Measurements from ENCODE around the gene LYZL1.
A peak's percentile ranks its signal among the peaks of the same experiment; 100 is the strongest.
"Not testable (repeated sequence)": the region's sequence is repeated elsewhere in the genome, so short reads cannot be mapped to it uniquely, and the experiment has no call there.

Gene LYZL1

DNA sequence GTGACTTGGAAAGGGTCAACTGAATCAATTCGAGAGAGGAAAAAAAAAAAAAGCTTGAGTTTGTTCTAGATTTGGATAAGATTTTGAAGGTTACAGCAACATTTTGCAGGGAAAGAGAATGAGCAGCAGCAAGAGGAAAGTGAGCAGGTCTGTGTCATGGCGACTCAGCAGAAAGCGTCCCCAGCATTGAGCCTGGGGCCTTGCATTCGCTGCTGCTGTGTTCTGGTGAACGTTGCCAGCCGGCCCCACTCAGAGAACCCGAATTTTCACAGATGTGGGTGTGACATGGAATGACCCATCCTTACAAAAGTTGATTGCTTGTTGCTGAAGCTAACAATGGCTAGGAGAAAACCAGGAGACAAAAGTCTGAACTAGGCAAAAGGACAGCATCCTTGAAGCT lies 21.6 kb downstream of the LYZL1 start:
- DNase-seq, result peak; percentile 67

DNA sequence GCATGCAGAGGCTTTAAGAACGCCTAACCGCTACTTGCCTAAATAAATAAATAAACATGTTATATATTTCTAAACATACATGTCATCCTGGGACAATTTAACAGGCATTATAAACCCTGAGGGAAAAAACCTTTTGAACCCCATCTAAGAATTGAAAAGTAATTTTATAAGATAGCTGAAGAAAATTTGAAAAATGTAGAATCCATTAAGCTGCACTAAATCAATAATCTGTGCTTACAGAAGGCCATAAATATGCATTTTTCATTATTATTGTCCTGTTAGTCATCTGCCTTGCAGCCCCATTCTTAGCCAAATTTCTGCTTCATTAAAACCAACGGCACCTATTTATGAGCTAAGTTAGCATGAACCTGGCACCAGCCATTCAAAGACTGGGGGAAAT lies 24.2 kb downstream of the LYZL1 start:
- no peak for DNase-seq

DNA sequence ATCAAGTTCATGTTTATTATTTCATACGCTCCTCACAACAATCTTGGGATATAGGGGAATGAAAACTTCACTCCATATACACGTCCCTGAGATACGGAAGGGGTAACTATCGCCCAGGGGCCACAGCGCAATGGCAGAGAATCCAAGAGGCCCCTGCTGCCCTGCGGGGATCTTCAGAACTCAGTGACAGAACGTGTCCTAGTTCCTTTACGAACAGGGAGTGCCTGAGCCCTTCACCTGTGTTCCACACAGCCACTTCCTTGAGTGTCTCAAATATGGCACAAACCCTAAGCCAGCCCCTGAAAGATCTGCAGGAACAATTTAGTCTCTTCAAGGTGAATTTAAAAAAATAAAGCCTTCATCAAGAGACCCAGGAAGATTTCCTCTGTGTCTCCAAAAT lies 25.9 kb downstream of the LYZL1 start:
- DNase-seq, result no peak

DNA sequence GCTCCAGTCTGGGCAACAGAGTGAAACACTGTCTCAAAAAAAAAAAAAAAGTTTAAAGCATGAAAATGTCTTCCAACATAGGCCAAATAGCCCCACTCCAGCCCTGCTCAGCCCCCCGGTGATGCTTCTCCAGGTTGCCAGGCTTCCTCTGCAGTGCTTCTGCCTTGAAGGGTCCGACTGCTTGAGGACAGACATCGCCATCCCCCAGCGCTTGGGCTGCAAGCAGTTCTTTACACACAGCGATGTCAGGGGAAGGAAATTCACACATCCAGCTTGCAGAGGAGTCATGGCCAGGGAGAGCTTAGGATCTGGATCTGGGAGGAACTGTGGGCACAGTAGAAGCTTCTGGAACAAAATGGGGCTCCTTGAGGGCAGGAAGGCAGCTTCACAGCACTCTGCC lies 26.9 kb downstream of the LYZL1 start:
- DNase-seq, result no peak

DNA sequence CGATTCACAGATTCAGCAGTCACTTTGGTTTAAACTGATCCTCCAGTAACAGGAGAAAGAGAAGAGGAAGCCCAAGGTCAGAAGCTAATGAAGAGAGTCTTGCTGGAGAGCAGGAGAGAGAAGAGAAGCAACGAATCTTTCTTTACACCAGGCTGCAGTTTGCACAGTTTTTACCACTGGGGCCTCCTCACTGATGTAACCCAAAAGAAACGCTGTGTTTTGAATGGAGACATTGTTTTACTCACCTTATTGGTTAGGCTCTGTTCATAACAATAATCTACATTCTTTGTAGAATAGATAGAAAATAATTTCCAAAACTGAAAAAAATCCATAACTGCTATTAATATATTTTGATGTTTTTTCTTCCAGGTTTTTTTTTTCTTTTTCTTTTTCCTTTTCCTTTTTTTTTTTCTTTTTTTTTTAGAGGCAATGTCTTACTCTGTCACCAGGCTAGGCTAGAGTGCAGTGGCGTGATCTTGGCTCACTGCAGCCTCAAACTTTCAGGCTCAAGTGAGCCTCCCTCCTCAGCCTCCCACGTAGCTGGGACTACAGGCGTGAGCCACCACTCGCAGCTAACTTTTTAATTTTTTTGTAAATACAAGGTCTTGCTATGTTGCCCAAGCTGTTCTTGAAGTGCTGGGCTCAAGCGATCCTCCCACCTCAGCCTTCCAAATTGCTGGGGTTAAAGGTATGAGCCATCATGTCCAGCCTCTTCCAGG lies 27.6 kb downstream of the LYZL1 start:
- no peak for DNase-seq

DNA sequence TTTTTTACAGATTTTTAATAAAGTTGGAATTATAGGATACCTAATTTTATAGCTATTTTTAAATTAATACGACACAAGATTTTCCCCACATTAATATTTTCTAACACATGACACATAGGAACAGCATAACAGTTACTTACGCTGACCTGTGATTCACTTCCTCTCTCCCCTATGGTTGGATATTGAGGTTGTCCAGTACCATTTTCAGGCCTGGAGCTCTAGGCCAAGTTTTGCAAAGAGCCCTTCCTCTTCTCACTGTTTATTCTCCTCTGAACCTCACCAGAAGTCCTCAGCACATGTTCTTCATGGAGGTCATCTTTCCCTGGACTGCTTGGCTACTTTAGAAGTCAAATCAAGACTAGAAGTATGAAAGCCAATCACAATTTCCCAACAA lies 28.2 kb downstream of the LYZL1 start:
- DNase-seq, result no peak

DNA sequence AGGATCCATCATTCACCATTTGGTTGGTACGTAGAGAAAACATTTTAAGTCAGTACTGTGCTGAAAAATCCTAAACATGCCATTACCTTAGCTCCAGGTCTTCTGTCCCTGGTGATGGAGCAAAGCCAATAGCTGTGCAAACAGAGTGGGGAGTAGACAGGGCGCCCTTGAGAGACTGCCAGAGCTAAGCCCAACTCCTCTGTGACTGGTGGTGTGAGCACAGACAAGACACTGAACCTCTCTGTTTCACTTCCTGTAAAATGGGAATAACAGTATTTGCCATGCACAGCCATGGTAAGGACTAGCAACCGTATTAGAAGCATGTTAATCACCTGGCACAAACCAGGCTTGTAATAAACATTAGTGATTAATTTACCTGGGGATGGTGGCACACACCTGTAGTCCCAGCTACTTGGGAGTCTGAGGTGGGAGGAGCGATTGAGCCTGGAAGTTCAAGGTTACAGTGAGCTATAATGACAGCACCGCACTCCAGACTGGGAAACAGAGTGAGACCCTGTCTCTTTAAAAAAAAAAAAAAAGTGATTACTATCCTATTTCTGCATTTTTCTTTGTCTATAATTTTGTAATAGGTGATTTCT lies 28.7 kb downstream of the LYZL1 start:
- no peak for DNase-seq

DNA sequence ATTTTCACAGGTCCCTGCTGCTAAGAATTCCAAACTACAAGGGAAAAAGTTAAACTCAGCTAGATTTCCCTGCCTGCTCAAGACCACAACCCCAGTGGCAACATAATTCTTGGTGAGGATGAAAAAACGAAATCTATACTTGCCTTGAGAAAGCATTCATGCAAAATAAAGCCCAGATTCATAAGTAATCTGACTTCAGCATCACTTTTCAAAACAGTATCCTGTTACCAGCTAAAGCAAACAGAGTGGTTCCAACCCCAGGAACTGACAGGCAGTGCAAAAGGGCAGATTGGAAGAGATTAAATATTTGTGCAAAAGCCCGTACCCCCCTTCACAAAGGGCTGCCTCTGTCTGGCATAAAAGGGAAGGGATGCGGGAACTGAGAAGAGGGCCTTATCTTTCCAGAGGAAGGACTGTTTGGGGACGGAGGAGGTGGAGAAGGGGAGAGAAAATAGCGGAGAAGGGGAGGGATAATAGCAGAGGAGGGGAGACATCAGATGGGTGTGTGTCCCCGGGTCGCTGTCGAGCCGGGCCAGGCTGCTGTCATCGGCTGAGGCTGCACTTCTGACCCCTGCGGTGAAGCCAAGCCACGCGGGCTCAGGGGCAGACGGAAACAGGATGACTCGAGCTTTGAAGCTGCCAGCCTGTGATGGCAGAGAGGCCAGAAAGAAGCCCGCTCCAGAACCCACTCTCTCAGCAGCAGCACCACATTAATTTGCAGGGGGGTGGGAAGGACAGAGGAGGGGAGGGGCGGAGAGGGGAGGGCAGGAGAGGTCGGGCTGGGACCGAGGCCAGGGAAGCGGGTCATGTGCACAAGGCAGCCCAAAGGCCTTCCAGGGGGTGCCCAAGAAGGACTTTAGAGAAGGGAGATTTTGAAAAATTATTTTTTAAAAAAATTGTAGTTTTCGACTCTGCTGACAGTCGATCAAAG lies 29.5 kb downstream of the LYZL1 start:
- DNase-seq, result peak; percentile 86

DNA sequence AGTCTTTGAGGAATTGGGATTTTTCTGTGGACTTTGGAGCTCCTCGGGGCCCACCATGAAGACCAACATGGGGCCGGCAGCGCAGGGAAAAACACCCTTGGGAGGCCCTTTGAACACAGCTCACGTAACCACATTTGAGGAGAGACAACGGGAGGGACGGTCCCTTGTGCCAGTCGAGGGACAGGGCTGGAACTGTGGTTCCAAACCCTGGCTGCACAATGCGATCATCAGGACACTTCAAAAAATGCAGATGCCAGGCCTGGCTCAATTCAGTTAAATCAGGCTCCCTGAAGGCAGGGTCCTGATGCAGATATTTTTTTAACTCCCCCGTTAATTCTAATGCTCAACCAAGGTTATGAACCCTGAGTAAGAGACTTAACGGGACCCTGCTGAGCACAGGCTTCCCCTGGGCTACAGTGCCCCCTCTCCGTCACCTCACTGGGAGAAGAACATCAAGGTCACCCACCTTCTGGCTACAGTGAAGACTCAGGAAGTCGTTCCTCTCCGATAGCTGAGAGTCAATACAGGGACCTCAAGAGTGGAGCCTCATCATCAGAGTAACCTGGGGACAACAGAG lies 30.4 kb downstream of the LYZL1 start:
- DNase-seq, result no peak

DNA sequence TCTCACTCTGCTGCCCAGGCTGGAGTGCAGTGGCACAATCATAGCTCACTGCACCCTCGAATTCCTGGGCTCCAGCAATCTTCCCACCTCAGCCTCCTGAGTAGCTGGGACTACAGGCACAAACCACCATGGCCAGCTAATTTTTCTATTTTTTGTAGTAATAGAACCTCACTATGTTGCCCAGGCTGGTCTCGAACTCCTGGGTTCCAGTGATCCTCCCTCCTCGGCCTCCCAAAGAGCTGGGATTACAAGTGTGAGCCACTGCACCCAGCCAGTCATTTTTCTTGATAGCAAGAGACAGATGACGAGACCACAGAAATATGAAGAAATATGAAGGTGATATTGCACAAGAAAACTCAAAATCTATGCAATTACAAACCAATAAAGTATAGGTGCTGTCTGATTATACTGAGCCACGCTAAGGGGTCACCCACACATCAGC lies 31.8 kb downstream of the LYZL1 start:
- DNase-seq, result not testable (repeated sequence)

DNA sequence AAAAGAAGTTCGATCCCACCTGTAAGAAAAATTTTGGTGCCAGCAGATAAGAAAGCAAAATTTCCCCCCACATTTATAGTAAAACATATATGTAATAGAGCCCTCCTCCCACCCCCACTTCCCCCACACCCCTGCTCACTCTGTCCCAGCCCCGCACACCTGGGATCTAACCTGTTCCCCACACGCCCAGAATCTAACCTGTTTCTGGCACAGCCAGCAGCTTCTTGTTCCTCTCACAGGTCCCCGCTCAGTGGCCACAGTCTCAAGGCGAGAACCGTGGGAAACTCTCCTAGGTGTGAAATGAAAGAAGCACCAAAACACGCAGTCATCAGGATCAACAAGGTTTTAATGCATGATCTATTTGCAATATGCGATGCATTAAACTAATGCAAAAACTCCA lies 32.8 kb downstream of the LYZL1 start:
- DNase-seq, result no peak

DNA sequence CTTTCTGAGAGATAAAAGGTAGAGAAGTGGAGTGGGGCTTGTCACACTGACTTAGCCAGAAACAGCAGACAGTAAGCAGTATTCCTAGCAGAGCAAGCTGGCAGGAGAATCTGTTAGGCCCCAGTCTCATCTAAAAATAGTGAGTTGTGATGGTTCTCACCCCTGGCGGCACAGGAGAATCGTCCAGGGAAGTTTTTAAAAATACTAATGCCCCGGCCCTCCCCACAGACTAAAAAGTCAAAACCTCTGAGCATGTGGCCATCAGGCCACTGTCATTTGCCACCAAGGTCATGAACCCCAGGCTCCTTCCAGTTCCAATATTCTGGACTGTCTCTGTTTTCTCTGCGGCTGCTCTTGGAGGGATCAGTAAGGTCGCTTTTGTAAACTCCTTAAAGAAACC lies 34.0 kb downstream of the LYZL1 start:
- DNase-seq, result no peak

DNA sequence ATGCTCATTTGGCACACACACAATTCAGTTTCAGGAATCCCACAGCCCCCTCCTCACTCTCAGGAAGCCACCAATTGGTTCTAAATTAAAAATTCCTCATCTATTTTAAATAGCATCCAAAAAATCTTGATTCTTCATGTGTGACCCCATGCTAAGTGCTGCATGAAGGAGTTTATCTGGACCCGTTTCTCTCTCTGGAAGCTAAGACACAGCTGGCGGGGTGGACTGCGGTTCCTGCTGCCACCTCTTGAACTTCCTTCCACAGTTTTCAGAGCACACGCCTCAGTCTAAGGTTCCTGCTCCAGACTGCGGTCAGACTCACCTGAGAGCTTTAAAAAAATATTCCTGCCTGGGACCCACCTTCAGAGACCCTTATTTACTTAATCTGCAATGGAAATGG lies 34.5 kb downstream of the LYZL1 start:
- no peak for DNase-seq

DNA sequence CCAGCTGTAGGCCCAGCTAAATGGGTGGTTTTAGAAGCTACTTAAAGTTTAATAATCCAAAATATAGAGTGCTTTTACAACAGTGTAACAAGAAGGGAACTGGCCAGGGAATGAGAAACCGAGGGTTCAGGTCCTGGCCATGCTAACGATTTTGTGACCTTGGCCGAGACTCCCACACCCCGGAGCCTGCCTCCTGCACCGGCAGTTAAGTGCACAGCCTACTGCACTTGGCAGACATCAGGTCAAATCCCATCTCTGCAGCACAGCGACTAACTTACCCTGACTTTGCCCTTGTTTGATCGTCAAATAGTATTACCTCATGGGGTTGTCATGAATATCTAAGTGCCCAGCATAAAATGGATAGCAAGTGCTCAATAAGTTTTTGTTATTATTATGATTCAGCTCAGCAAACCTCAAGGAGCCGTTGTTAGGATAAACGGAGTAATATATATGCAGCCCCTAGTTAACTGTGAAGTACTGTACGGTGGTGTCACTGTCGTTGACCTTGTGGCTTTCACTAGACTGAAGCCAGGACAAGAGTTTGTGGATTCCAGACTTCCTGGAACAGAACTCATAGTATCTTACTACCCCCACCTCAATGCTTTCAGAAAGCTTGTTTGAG lies 35.5 kb downstream of the LYZL1 start:
- no peak for DNase-seq

DNA sequence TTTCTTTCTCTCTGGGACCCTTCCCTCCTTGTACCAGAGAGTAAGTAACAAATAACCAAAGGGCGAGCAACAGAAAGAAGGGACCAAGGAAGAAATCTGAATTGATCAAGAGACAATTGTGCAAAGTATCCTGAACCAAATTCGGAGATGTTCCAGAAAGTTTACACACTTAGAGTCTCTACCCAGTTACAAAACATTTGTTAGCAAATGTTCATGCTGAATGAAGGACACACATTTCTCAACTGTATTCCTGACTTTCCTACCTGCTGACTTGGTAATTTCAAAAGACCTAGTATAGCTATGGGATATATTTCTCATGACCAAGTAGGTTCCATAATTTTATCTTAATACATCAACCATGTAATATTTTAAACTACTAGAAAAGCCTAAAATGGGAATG lies 37.4 kb downstream of the LYZL1 start:
- DNase-seq, result no peak

DNA sequence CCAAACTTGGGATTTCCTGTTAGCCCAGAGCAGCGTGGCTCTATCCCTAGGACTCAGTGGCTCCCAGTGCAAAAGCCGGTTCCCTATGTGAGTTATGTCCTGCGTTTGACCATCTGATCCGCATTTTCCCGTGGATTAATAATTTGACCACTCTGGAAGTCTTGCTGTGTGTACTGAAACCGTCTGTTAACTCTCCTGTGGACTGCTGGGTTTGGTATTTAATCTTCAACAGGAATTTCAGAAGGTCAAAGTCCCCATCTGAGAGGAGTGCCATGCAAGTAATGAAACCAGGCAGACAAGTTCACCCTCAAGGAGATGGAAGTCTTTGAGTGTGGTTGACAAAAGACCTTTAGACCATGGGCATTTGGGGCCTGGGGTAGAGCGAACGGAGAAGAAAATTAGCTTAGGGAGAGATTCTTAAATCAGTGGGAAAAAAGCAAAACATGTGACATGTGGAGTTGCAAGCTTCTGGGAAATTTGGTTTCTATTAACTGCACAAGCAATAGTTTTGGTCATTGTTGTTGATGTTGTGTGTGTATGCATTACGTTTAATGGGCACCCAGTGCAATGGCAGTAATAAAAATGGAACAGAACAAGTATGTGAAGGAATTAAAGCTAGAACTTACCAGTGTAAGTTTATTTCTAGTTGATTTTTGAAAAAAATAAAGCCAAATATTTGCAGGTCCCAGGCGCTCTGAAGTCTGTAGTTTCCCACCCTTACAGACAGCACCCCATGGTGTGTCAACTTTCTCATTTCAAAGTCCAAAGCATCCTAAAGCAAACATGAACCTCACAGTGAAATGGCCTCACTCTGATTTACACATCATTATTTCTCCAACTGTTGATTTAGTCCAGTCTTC lies 38.2 kb downstream of the LYZL1 start:
- no peak for DNase-seq

DNA sequence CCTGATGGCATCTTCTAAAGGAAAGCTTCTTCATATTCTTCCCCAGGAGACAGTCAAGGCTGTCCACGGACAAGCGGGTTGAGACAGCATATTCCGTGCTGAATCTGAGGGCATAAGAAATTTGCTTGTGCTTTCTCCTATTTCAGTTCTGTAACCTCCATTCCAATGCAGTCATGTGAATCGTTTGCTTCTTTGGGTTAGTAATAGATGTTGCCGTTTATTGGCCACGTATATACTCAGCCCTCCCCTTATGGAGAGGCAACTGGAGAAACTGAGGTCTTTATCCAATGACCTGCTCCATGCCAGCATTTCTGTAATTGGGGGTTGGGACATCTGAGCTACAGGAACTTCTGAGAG lies 38.9 kb downstream of the LYZL1 start:
- DNase-seq, result no peak

DNA sequence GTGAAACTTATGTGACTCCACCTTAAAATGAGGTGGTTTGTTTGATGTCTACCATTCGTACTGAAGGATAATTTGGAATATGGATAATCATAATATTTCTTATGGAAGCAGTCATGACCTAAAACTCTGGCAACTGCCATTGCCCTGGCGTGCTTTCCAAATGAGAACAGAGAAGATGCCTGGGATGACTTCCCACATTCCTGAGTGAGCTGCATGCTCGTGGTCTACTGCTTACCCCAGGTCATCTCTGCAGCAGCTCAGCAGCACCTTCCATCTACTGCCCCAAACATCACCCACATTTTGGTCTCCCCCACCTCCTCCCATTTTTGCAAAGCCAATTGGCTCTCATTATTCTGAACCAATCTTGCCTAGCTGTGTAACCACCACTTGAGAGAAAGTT lies 40.1 kb downstream of the LYZL1 start:
- peak; percentile 77 for DNase-seq

DNA sequence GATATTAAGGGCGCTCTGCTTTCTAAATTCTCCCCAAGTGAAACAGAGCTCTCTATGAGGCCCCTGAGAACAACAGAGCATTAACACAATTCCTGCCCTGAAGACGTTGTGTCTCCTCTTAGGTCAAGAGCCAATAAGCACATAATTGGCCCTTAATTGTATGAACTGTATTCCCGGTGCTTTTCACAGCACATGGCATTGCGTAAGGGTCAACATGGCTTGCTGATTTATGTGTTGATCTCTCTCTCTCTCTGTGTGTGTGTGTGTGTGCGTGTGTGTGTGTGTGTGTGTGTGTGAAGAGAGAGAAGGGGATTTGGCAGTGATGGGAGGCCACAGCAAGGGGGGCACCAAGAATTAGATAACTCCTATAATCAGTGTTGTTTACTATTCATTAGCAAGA lies 40.5 kb downstream of the LYZL1 start:
- no peak for DNase-seq

DNA sequence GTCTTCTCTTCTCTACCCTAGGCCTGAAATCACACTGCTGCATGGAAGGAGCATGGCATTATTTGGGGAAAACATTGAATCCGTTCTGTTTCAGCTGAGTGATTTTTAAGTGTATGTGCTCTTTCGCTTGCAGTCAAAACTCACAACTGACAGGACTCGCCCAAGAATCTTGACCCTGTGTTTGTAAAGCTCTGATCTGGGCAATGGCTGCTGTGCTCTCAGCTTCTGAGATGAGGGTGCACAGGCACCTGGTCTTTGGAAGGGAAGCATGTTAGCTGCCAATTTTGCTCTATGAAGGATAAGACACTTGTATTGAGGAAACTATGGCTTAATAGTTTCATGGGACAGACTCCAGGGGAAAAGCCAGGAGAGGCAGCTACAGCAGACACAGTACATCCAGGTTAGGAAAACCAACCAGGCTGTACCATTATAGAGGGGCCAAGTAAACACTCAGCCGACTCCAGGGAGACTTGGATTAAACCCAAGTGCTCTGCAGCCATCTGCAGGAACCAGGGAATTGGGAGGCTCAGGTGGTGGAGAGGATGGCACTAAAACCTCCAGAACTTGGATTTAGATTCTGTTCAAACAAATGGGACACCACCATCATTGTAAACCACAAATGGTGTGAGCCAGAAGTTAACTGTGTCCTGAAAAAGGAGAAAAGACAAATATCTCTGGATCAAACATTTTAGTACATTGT lies 43.3 kb downstream of the LYZL1 start:
- no peak for DNase-seq

DNA sequence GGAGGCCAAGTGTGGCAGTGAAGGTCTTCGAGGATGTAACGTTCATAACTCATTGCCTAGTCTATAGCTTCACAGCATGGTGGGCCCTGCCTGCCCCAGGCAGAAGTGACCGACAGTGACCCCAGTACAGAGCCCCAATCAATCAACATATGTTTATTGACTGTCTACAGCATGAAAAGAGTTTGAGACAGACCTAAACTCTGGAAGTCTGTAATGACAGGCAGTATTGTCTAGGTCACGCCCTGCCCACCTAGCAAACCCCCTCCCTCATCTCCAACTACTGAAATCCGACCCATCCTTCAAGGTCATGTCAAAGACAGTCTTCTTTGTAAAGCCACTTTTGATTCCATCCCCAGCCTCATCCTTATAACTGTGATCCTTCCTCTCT lies 43.9 kb downstream of the LYZL1 start:
- no peak for DNase-seq

DNA sequence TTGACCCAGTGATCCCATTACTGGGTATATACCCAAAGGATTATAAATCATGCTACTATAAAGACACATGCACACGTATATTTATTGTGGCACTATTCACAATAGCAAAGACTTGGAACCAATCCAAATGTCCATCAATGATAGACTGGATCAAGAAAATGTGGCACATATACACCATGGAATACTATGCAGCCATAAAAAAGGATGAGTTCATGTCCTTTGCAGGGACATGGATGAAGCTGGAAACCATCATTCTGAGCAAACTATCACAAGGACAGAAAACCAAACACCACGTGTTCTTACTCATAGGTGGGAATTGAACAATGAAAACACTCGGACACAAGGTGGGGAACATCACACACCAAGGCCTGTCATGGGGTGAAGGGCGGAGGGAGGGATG lies 48.7 kb downstream of the LYZL1 start:
- DNase-seq, result not testable (repeated sequence)

All from islet precursor cell (in vitro differentiated cells).